HUDEP-2 (cell line): ENCODE measurements around the gene LILRB3.
"Not testable (repeated sequence)": the region's sequence is repeated elsewhere in the genome, so short reads cannot be mapped to it uniquely, and the experiment has no call there.

Experiments
- DNase-seq, 76 experiments: peaks; one replicate each; lab custom pipeline; 2025; ENCODE audit not compliant: unreplicated experiment in 76 of 76; lab: John Stamatoyannopoulos, UW

Gene LILRB3

DNA sequence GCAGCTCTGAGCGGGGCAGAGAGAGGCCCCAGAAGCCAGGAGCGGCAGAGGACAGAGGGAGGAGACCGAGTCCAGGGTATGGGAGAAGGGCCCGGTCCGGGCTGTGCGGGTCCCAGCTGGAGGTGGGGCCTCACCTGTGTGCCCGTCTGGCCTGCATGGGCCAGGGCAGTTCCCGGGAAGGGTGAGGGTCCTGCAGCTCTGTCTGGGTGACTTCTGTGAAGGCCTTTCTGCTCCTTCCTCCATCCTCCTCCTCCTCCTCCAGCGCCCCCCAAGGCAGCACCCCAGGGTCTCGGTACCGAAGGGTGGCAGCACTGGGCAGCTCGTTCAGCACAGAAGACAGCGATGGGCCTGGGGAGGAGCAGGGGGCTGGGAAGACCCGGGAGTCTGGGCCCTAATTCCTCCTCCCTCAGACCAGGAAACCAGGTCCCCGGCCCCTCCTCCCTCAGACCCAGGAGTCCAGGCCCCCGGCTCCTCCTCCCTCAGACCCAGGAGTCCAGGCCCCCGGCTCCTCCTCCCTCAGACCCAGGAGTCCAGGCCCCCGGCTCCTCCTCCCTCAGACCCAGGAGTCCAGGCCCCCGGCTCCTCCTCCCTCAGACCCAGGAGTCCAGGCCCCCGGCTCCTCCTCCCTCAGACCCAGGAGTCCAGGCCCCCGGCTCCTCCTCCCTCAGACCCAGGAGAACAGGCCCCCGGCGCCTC is 50.9 kb downstream of the LILRB3 start:
- DNase-seq = not testable (repeated sequence)

DNA sequence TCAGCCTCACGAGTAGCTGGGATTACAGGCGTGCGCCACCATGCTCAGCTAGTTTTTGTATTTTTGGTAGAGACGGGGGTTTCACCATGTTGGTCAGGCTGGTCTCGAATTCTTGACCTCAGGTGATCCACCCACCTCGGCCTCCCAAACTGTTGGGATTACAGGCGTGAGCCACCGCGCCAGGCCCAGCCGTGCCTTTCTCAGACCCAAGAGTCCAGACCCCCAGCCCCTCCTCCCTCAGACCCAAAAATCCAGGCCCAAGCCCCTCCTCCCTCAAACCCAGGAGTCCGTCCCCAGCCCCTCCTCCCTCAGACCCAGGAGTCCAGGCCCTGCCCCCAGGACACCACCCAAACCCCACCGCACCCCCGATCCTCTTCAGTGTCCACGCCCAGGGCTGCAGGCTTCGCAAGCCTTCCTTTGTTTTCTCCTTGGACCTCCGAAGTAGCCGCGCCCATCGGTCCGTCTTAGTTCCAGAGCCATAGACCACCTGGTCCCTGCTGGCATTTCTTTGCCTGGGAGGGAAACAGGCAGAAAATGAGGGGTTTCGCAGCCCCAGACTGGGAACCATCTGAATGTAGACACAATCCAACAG is 53.6 kb downstream of the LILRB3 start:
- DNase-seq = no peak

DNA sequence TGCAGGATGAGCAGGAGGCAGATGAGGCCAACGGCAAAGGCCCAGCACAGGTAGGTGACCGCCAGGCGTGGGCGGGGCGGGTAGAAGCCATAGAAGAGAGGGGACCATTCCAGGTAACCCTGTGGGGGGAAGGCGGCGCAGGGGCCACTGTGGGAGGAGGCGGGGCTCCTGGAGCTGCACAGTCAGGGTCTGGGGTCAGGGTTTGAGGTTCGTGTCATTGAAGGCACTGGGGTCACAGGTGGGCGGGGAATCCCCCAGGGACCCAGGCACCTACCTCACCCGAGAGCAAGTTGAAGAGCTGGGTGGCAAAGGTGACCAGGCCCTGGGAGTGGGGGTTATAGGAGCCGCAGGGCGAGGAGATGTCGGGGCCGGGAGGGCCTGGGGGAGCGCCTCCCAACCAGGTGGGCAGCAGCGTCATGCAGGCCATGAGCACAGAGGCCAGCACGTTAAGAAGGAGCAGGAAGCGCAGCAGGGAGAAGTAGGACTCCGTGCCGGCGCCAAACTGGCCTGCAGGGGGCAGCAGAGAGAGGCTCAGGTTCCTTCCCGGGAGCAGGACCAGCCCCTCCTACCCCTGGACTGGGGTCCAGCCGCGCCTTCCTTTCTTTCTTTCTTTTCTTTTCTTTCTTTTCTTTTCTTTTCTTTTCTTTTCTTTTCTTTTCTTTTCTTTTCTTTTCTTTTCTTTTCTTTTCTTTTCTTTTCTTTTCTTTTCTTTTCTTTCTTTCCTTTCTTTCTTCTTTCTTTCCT is 54.5 kb downstream of the LILRB3 start:
- peak in 73 of 76 experiments; percentile 28 to 96 (median 84) for DNase-seq
